Neural crest cell (in vitro differentiated cells): ENCODE results near the gene RILPL1. TPM values are rescaled to one million over a fixed set of nuclear protein-coding genes. Genes with fewer than 3 reads are reported as not detected.
"Not testable (repeated sequence)": the region's sequence is repeated elsewhere in the genome, so short reads cannot be mapped to it uniquely, and the experiment has no call there.

Experiments
- DNase-seq: peaks from one replicate; pipeline ENCODE4 v3.0.0; 2021; ENCODE audit warnings: low read depth, mixed read lengths, low spot score
- H3K27ac Mint-ChIP-seq: one replicate; pipeline ENCODE4 v1.8.0; 2021; ENCODE audit warnings: mild to moderate bottlenecking, mixed read lengths; ENCODE audit not compliant: unreplicated experiment
- H3K27me3 Mint-ChIP-seq: 2 replicates; pipeline ENCODE4 v1.8.0; 2021; ENCODE audit warnings: low read depth, mild to moderate bottlenecking, mixed read lengths
- H3K36me3 Mint-ChIP-seq: 2 replicates; pipeline ENCODE4 v1.8.0; 2021; ENCODE audit warnings: low read depth, mild to moderate bottlenecking, mixed read lengths
- H3K4me1 Mint-ChIP-seq: 2 replicates; pipeline ENCODE4 v1.8.0; 2021; ENCODE audit warnings: mixed read lengths
- H3K4me3 Mint-ChIP-seq: one replicate; pipeline ENCODE4 v1.8.0; 2021; ENCODE audit warnings: mild to moderate bottlenecking, mixed read lengths
- H3K9me3 Mint-ChIP-seq: 2 replicates; pipeline ENCODE4 v1.8.0; 2021; ENCODE audit warnings: mixed read lengths
- CTCF ChIP-seq: fragments of 200-600 bp; sonication (generic); conservative IDR thresholded peaks from 2 replicates; pipeline ENCODE4 v1.5.0; 2021; ENCODE audit warnings: antibody characterized with exemption, mild to moderate bottlenecking
- total RNA-seq: library from RNA; stranded (reverse); gene quantifications from 2 replicates; pipeline ENCODE4 v1.2.1, GENCODE V29; 2021

Gene RILPL1
- total RNA-seq, 1 donor from 2014 or later, result 23.5 TPM

- TF ChIP-seq CTCF, result no peak
- no peaks in the 10 kb centered on the region for H3K36me3 Mint-ChIP-seq
These were observed 97.2 kb downstream of the RILPL1 start, which contains the start of gene RILPL2 for GRCh38 chr12:123436017-123436964. TSS of gene RILPL2 (minus strand) at chr12:123436684. CDS start at chr12:123436420, 264 bp downstream.

GRCh38 chr12:123435636-123436016 lies 97.9 kb downstream of the RILPL1 start:
- TF ChIP-seq CTCF, result no peak

More at GRCh38 chr12:123436017-123436964, 97.2 kb downstream of the RILPL1 start, which contains the start of gene RILPL2:
- Mint-ChIP-seq H3K27ac (no peak within 1 kb of the TSS), H3K9me3 (no peaks in the 10 kb centered on the region), H3K4me3 (peak within 1 kb of the TSS; percentile 92), H3K4me1 (no peaks in the 10 kb centered on the region), H3K27me3 (peaks cover 5% of the 10 kb centered on the region)
- DNase-seq, result peak; percentile 75

GRCh38 chr12:123433615-123434014 lies 99.9 kb downstream of the RILPL1 start:
- H3K9me3 Mint-ChIP-seq, result no peaks in the 10 kb centered on the region
- DNase-seq, result no peak
- H3K36me3 Mint-ChIP-seq, result no peaks in the 10 kb centered on the region
- H3K4me3 Mint-ChIP-seq, result peak overlapping the region; percentile 9
- TF ChIP-seq CTCF, result no peak
- no peak overlapping the region for H3K27ac Mint-ChIP-seq
- H3K4me1 Mint-ChIP-seq, result no peaks in the 10 kb centered on the region
- H3K27me3 Mint-ChIP-seq, result peaks cover 5% of the 10 kb centered on the region

More at GRCh38 chr12:123435636-123436016, 97.9 kb downstream of the RILPL1 start:
- H3K4me3 Mint-ChIP-seq, result peak overlapping the region; percentile 92
- no peak overlapping the region for H3K27ac Mint-ChIP-seq
- H3K27me3 Mint-ChIP-seq, result peaks cover 5% of the 10 kb centered on the region
- no peaks in the 10 kb centered on the region for H3K9me3 Mint-ChIP-seq
- DNase-seq, result no peak
- H3K36me3 Mint-ChIP-seq, result no peaks in the 10 kb centered on the region
- H3K4me1 Mint-ChIP-seq, result no peaks in the 10 kb centered on the region

GRCh38 chr12:123431951-123432817 lies 101.3 kb downstream of the RILPL1 start:
- not testable (repeated sequence) for H3K36me3 Mint-ChIP-seq, H3K27me3 Mint-ChIP-seq, H3K9me3 Mint-ChIP-seq, H3K27ac Mint-ChIP-seq, DNase-seq, H3K4me1 Mint-ChIP-seq
- H3K4me3 Mint-ChIP-seq, result peak overlapping the region; percentile 8

GRCh38 chr12:123429101-123429500 lies 104.4 kb downstream of the RILPL1 start:
- H3K4me3 Mint-ChIP-seq, H3K4me1 Mint-ChIP-seq, DNase-seq, H3K27ac Mint-ChIP-seq, H3K9me3 Mint-ChIP-seq, H3K27me3 Mint-ChIP-seq, H3K36me3 Mint-ChIP-seq: not testable (repeated sequence)

GRCh38 chr12:123428591-123428990 lies 104.9 kb downstream of the RILPL1 start:
- Mint-ChIP-seq H3K27ac (no peak overlapping the region), H3K27me3 (no peaks in the 10 kb centered on the region), H3K9me3 (no peaks in the 10 kb centered on the region), H3K4me1 (no peaks in the 10 kb centered on the region), H3K4me3 (no peak overlapping the region), H3K36me3 (peaks cover 2% of the 10 kb centered on the region)
- TF ChIP-seq CTCF, result no peak
- no peak for DNase-seq
